Hepatic stellate cell (primary cell): ENCODE results near the gene RCCD1.
"Not testable (repeated sequence)": the region's sequence is repeated elsewhere in the genome, so short reads cannot be mapped to it uniquely, and the experiment has no call there.

ENCODE experiments used
- DNase-seq: peaks from one replicate; pipeline ENCODE4 v3.0.0; 2011; ENCODE audit warnings: low spot score

Gene RCCD1, protein sequence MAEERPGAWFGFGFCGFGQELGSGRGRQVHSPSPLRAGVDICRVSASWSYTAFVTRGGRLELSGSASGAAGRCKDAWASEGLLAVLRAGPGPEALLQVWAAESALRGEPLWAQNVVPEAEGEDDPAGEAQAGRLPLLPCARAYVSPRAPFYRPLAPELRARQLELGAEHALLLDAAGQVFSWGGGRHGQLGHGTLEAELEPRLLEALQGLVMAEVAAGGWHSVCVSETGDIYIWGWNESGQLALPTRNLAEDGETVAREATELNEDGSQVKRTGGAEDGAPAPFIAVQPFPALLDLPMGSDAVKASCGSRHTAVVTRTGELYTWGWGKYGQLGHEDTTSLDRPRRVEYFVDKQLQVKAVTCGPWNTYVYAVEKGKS

DNA sequence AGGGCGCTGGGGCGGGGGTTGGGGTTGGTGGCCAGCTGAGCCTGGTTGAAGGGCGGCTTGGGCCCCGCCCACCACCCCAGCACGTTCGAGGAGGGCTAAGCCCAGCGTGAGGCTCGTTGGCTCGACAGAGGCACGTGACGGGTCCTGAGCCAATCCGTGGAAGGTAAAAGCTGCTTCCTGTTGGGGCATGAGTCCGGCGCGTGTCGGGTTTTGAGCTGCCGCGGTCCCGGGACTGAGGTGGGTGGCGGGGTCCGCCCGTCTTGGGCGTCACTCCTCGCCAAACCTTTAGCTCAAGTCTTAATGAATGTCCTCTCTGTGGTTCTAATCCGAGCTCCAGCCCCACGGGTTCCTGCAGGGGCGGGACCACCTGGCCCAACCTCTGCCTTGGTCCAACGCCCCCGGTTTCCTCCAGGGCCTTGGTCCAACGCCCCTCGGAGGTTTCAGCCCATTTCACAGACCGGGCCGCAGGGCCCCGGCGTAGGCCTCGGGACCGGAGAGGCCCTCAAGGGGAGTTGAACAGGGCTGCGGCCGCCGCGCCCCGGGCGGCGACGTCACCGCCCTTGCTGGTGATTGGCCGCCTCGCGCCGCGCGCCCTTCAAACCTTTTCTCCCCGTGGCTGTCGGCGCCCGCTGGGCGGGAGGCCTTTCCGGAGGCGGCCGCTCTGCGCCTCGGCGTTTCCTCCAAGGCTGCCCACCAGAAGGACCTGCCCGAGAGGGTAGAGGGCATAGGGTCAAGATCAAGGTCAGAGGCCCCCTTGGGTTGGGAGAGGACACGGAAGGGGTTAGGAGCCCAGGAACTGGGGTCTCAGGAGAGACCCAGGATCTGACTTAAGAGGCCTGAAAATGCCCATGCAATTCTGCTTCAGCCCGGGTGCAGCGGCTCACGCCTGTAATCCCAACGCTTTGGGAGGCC lies at the start of gene RCCD1:
Gene RCCD1 (plus strand): TSS at position 173 of the 912 bp plus-strand sequence. CDS start 1,851 bp downstream, outside the sequence.
- DNase-seq, result peak; percentile 100

DNA sequence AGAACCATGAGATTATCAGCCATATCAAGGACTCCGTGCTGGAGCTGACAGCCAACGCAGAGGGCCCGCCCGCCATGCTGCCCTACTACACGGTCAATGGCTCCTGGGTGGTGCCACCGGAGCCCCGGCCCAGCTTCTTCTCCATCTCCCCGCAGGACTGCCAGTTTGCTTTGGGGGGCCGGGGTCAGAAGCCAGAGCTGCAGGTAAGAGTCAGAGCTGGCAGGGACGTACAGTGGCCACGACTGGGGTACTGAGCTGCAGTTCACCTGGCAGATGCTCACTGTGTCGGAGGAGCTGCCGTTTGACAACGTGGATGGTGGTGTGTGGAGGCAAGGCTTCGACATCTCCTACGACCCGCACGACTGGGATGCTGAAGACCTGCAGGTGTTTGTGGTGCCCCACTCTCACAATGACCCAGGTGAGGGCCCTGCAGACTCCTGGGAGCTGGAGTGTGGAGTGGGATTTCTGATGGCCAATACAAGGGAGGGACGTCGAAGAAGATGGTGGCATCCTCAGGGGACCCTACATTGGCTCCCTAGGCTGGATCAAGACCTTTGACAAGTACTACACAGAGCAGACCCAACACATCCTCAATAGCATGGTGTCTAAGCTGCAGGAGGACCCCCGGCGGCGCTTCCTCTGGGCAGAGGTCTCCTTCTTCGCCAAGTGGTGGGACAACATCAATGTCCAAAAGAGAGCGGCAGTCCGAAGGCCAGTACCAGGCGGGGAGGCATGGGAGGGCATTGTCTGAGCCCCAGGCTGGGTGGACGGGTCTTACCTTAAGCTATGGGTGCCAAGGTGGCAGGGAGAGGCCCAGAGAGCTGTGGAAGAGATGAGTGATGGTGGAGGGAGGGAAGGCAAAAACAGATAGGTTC lies 49.1 kb upstream of the RCCD1 start:
- DNase-seq, result no peak

DNA sequence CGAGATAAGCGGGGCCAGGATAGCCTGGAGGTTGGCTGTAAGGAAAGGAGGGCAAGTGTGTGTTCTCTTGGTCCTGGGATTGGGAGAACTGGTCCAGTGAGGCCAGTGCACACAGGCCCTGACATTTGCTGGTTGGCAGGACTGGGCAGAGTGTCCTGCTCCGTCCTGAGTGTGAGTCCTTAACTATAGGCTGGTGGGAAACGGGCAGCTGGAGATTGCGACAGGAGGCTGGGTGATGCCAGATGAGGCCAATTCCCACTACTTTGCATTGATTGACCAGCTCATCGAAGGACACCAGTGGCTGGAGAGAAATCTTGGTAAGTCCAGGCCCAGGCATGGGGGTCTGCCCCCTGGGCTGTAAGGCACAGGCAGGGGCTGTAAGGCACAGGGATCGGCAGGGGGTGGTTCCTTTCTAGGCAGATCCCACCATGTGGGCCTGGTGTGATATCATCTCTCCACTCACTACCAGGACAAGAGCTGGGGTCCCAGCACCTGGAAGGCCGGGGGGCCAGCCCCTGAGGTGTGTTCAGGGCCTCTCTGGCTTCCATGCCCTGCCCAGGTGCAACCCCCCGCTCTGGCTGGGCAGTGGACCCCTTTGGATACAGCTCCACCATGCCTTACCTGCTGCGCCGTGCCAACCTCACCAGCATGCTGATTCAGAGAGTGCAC lies 48.4 kb upstream of the RCCD1 start:
- no peak for DNase-seq

DNA sequence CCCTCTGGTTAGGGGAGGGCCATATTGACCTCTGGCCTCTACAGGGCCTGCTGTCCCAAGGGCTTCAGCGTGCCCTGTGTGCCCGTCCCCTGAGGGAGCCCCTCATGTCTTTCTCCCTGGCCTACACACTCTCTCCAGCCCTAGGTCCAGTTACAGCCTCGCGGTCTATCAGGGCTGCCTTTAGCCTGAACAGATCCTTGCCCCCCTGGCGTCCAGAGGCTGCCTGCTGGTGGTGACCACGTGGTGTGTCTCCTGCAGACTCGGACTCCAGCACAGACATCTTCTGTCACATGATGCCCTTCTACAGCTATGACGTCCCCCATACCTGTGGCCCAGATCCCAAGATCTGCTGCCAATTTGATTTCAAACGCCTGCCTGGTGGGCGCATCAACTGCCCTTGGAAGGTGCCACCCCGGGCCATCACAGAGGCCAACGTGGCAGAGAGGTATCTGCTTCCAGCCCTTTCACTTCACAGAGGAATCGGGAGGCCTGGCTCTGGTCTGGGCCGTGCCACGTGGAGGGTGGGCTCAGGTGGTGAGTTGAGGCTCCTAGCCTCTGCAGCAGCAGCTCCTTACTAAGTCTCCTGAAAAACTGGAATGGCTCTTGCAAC lies 47.5 kb upstream of the RCCD1 start:
- no peak for DNase-seq

DNA sequence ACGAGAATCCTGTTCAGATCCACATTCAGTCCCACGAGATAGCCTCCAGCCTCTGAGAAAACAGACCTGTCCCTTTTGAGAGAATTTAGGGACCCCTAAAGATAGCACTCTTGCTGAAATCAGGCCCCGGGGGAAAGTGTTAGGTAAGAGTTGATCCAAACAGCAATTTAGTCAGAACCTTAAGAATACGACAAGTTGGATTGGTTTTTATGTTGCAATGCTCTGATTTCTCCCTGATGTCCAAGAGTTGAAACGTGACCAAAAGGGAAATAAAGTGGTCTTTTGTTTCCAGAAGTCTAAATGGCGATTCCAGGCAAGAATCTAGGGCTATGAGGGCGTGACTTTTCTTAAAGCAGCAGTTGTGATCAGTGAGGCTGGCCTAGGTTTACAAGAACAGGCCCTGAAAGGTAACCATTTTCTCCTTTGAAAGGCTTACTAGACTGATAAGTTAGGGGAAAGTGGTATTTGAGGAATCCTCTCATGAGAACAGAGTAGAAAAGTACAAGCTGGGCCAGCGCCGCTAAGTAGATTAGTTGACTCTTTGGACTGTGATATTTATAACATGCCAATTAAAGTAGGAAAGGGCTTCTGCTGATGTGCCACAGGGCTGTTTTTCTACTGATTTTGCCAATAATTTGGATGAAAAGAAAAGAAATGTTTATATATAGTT lies 46.7 kb upstream of the RCCD1 start:
- no peak for DNase-seq

DNA sequence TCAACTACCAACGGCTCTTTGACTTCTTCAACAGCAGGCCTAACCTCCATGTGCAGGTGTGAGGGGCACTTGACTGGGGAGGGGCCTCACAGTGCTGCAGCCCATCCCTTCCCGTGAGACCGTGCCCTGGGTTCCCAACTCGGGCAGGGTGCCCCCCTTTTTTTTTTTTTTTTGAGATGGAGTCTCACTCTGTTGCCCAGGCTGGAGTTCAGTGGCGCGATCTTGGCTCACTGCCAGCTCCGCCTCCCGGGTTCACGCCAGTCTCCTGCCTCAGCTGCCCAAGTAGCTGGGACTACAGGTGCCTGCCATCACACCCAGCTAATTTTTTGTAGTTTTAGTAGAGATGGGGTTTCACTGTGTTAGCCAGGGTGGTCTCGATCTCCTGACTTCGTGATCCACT lies 45.2 kb upstream of the RCCD1 start:
- not testable (repeated sequence) for DNase-seq

DNA sequence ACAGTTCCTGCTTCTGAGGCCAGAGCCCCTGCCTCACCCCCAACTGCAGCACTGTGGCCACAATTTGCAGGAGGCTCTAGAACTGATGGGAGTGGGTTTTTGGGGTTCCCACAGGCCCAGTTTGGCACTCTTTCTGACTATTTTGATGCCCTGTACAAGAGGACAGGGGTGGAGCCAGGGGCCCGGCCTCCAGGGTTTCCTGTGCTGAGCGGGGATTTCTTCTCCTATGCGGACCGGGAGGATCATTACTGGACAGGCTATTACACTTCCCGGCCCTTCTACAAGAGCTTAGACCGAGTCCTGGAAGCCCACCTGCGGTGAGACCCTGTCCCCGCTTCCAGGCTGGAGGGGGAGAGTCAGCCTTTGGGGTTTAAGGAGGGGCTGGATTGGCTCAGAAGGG lies 44.7 kb upstream of the RCCD1 start:
- no peak for DNase-seq

DNA sequence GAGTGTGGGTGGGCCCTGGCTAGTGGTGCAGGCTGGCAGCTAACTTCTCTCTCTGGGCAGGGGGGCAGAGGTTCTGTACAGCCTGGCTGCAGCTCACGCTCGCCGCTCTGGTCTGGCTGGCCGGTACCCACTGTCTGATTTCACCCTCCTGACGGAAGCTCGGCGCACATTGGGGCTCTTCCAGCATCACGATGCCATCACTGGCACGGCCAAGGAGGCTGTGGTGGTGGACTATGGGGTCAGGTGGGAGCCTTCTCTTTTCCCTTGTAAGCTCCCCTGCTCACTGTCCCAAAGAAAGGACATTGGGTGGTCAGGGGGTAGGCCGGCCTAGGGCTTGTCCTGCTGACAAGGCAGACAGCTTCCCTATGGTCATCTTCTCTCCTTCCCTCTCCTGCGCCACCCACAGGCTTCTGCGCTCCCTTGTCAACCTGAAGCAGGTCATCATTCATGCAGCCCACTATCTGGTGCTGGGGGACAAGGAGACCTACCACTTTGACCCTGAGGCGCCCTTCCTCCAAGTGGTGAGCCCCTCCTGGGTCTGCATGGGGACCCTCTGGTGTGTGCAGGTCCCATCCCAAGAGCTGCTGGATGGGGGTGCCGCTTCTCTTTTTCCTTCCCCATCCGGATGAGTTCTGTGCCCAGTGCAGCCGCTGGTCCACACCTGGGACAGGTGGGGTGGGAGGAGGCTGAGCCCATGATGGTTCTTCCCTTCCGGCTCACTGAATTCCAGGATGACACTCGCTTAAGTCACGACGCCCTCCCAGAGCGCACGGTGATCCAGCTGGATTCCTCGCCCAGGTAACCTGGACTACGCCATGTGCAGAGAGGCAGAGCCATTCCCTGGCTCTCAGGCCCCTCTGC lies 44.0 kb upstream of the RCCD1 start:
- no peak for DNase-seq

DNA sequence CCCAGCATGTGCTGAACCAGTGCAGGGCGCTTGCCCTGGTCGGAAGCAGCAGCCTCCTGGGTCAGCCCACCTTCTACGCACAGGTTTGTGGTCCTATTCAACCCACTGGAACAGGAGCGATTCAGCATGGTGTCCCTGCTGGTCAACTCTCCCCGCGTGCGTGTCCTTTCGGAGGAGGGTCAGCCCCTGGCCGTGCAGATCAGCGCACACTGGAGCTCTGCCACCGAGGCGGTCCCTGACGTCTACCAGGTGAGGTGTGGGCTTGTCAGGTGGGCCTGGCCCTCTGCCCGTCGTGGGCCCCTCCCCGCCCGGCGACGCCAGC lies 43.4 kb upstream of the RCCD1 start:
- no peak for DNase-seq

DNA sequence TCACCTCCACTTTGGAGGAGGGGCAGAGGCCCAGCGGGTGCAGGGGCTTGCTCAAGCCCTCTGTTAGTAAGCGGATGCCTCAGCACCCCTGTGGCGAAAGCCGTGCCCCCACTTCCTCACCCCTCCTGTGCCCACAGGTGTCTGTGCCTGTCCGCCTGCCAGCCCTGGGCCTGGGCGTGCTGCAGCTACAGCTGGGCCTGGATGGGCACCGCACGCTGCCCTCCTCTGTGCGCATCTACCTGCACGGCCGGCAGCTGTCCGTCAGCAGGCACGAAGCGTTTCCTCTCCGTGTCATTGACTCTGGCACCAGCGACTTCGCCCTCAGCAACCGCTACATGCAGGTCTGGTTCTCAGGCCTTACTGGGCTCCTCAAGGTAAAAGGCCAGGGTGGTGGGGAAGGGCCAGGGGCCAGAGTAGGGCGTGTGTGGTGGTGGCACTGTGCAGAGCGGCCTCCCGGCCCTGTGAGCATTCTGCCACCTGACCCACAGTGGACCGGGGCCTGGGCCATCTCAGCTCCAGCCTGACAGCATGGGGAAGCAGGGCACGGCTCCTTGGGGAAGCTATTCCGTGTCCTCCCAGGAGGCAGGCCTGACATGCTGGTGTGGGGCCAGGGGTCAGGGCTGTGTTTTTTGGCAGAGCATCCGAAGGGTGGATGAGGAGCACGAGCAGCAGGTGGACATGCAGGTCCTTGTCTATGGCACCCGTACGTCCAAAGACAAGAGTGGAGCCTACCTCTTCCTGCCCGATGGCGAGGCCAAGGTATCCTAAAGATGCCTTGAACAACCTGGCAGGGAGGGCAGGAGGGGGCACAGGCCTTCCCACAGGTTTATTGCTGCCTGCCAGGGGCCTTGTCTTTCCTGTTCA lies 42.5 kb upstream of the RCCD1 start:
- DNase-seq, result no peak

DNA sequence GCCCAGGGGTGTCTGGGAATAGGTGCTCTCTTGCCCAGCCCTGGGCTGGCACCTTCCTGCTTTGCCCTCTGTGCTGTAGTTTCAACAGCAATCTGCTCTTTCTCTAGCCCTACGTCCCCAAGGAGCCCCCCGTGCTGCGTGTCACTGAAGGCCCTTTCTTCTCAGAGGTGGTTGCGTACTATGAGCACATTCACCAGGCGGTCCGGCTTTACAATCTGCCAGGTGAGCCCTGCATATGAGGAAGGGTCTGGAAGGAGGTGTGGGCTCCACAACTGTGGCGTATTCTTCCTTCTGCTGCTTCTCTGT lies 42.0 kb upstream of the RCCD1 start:
- DNase-seq, result no peak

DNA sequence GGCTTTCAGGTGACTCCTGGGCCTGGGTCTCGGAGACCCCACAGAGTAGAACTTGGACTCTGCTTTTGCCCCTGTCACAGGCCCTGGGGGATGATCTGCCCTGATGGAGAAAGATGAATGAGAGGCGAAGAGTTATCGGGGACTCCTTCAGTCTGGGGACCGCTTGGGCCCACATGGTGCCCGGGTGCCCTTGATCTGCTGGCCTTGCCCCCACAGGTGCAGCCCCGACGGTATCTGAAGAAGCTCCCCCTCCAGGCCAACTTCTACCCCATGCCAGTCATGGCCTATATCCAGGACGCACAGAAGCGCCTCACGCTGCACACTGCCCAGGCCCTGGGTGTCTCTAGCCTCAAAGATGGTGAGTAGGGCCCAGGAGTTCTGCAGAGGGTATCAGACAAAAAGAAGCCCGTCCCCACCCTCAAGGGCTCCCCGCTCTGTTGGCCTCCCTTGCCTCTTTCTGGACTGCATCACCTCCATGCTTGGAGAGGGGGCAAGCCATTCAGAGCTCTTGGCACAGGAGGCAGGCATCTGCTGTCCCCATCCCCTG lies 41.2 kb upstream of the RCCD1 start:
- no peak for DNase-seq

DNA sequence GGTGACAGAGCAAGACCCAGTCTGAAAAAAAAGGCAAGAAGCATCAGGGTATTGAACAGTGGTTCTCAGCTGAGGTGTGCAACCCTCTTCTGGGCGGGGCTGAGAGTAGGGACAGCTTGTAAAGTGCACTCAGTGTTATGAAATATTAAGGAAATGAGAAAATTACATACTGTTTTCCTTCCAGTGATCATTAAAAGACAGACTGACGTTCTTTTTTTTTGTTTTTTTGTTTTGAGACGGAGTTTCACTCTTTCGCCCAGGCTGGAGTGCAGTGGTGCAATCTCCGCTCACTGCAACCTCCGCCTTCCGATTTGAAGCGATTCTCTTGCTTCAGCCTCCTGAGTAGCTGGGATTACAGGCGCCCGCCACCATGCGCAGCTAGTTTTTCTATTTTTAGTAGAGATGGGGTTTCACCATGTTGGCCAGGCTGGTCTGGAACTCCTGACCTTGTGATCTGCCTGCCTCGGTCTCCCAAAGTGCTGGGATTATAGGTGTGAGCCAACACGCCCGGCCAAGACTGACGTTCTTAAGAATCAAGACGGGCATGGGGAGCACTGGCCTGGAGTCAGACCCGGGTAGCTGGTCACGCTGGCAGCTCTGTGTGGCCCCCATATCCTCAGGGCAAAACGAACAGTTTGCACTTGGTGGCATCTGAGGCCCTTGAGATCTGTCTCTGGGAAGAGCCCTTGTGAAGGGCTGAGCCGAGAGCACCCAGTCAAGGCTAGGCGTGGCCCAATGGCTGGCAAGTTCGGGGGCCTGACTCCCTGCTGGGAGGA lies 40.2 kb upstream of the RCCD1 start:
- no peak for DNase-seq

DNA sequence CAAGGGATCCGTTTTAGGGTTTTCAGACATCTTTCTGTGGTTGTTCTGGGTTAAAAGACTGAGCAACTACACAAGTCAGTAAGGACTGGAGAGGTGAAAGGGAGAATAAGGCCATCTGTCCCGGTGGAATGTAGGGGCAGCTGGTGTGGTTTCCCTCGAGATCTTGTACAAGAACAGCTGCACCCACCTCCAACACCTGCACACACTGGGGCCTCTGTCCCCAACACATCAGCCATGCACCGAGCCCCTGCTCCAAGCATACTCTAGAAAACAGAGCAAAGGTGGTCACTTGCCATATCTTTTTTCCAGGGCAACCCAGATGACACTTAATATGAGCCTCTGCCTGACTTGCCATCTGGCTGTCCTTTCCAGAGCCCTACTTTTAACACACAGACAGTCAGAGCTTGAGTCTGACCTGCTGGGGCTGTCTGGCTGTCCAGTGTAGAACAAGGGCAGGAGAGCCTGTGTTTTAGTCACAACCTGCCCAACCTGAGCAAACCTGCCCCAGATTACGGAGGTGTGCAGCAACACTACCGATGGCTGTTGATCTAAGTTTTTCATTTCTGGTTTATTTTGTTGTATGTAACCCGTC lies 39.4 kb upstream of the RCCD1 start:
- DNase-seq, result no peak

DNA sequence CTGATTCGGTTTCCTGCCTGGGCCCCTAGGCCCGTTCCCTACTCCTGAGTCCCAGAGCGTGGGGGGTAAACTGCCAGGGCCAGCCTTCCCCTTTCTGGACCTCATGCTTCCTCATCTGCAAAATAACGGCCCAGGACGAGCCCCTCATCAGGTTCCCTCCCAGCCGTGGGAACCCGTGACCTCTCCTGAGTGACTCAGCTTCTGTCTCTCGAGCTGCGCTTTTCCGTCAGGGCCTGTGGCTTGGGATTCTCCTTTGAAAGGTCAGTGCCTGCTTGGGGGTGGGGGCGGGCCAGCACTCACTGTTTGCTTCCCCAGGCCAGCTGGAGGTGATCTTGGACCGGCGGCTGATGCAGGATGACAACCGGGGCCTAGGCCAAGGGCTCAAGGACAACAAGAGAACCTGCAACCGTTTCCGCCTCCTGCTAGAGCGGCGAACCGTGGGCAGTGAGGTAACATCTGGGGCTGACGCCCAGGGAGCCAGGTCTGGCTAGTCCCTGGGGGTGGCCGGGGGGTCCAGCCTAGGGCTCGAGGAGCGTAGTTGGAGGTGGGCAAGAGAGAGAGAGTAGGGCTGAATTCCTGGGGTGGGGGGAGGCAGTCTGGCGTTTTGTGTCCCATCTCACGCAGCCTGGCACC lies 38.8 kb upstream of the RCCD1 start:
- no peak for DNase-seq

DNA sequence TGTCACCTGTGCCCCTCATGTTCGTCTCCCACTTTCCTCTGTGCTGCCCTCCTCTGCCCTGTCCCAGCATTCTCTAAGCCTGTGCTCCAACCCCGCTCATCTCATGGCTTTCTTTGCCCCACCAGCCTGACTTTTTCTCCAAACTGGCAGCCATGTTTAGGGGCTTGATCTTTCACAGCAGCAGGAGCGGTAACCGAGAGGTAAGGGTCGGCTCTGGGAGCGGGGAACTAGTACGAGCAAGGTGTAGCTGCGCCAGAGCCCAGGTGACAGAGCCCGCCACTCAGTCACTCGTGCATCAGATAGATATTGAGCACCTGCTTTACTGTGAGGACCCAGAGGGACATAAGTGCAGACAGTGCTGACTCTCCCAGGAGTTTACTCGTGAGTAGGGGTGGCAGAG lies 38.2 kb upstream of the RCCD1 start:
- DNase-seq, result no peak

DNA sequence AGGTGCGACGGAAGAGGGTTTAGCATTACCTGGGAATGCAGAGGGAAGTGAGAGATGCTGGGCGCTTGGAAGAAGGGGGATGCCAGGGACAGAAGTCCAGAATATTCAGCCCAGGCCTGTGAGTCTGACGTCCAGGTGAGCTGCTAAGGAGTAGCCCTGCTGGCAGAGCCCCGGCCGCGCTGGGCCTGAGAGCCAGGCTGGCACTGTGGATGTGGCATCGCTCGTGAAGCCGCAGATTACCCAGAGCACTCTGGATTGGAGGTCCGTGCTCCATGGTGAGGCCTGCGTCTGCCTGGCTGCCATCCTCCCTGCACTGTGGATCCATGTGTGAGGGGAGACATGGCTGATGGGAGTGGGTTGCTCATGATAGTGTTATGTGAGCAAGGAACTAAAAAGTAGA lies 37.1 kb upstream of the RCCD1 start:
- DNase-seq, result no peak
